ENCODE results near the gene CNTNAP2.
"Not testable (repeated sequence)": the region's sequence is repeated elsewhere in the genome, so short reads cannot be mapped to it uniquely, and the experiment has no call there.

CNTNAP2 gene

GRCh38 chr7:147678943-147679342 lies 1562.3 kb downstream of the CNTNAP2 start:
- no peak for DNase-seq

GRCh38 chr7:147681530-147681929 lies 1564.9 kb downstream of the CNTNAP2 start:
- no peak for DNase-seq

- peak; percentile 66 for DNase-seq
Observed at GRCh38 chr7:147700702-147701101, 1584.1 kb downstream of the CNTNAP2 start.

GRCh38 chr7:147707926-147708325 lies 1591.3 kb downstream of the CNTNAP2 start:
- no peak for DNase-seq

- no peak for DNase-seq
Observed at GRCh38 chr7:147708871-147709270, 1592.3 kb downstream of the CNTNAP2 start.

- no peak for DNase-seq
Observed at GRCh38 chr7:147711447-147711846, 1594.8 kb downstream of the CNTNAP2 start.

GRCh38 chr7:147721962-147722830 lies 1605.6 kb downstream of the CNTNAP2 start:
- no peak for DNase-seq

GRCh38 chr7:147723536-147723935 lies 1606.9 kb downstream of the CNTNAP2 start:
- DNase-seq, result no peak

- no peak for DNase-seq
Observed at GRCh38 chr7:147731311-147731710, 1614.7 kb downstream of the CNTNAP2 start.

GRCh38 chr7:147737559-147738214 lies 1621.1 kb downstream of the CNTNAP2 start:
- DNase-seq, result not testable (repeated sequence)

GRCh38 chr7:147742301-147742700 lies 1625.7 kb downstream of the CNTNAP2 start:
- DNase-seq, result no peak

GRCh38 chr7:147756300-147756699 lies 1639.7 kb downstream of the CNTNAP2 start:
- DNase-seq, result no peak

- DNase-seq, result no peak
Observed at GRCh38 chr7:147759327-147759943, 1642.8 kb downstream of the CNTNAP2 start.

- DNase-seq, result peak; percentile 12
Observed at GRCh38 chr7:147765301-147765700, 1648.7 kb downstream of the CNTNAP2 start.

- DNase-seq, result peak; percentile 4
Observed at GRCh38 chr7:147771344-147771743, 1654.7 kb downstream of the CNTNAP2 start.

- DNase-seq, result no peak
Observed at GRCh38 chr7:147774461-147774860, 1657.9 kb downstream of the CNTNAP2 start.

- DNase-seq, result peak; percentile 3
Observed at GRCh38 chr7:147775516-147776284, 1659.1 kb downstream of the CNTNAP2 start.

- DNase-seq, result no peak
Observed at GRCh38 chr7:147777309-147777708, 1660.7 kb downstream of the CNTNAP2 start.

GRCh38 chr7:147779949-147780348 lies 1663.3 kb downstream of the CNTNAP2 start:
- DNase-seq, result no peak

GRCh38 chr7:147796581-147796980 lies 1680.0 kb downstream of the CNTNAP2 start:
- DNase-seq, result no peak

GRCh38 chr7:147798001-147798400 lies 1681.4 kb downstream of the CNTNAP2 start:
- DNase-seq, result no peak

GRCh38 chr7:147801762-147802161 lies 1685.2 kb downstream of the CNTNAP2 start:
- DNase-seq, result not testable (repeated sequence)

- DNase-seq, result no peak
Observed at GRCh38 chr7:147803151-147803550, 1686.5 kb downstream of the CNTNAP2 start.

Data from fibroblast of skin of scalp (primary cell).